Osteoblast (primary cell): ENCODE results near the gene GOSR1. TPM values are rescaled to one million over a fixed set of nuclear protein-coding genes. Genes with fewer than 3 reads are reported as not detected.
A peak's percentile ranks its signal among the peaks of the same experiment; 100 is the strongest.

Source experiments
- DNase-seq: peaks from one replicate; pipeline ENCODE4 v3.0.0; 2011; ENCODE audit warnings: low spot score, mixed read lengths; ENCODE audit not compliant: insufficient read length; ENCODE audit errors: missing footprints
- H2AFZ ChIP-seq: 2 replicates; pipeline ENCODE4 v1.6.0; 2011; ENCODE audit warnings: mild to moderate bottlenecking, low read length
- H3K27ac ChIP-seq: 2 replicates; pipeline ENCODE4 v1.5.1; 2011; ENCODE audit warnings: mild to moderate bottlenecking, low read depth, low read length, moderate library complexity
- H3K27me3 ChIP-seq: 2 replicates; pipeline ENCODE4 v1.6.0; 2012; ENCODE audit warnings: mild to moderate bottlenecking, control low read depth, inconsistent platforms, low read length, moderate library complexity; ENCODE audit not compliant: insufficient read depth
- H3K36me3 ChIP-seq: 2 replicates; pipeline ENCODE4 v1.5.1; 2011; ENCODE audit warnings: mild to moderate bottlenecking, low read length, control low read depth, moderate library complexity; ENCODE audit not compliant: insufficient read depth
- H3K4me1 ChIP-seq: 2 replicates; pipeline ENCODE4 v1.5.1; 2011; ENCODE audit warnings: mild to moderate bottlenecking, low read length, control low read depth, moderate library complexity; ENCODE audit not compliant: insufficient read depth
- H3K4me2 ChIP-seq: 2 replicates; pipeline ENCODE4 v1.6.0; 2011; ENCODE audit warnings: mild to moderate bottlenecking, low read length; ENCODE audit not compliant: insufficient read depth
- H3K4me3 ChIP-seq: fragments of 200-600 bp; sonication (generic); 3 replicates; pipeline ENCODE4 v1.5.1; 2012; ENCODE audit warnings: mild to moderate bottlenecking, low read length, inconsistent platforms; ENCODE audit not compliant: insufficient read depth
- H3K79me2 ChIP-seq: 2 replicates; pipeline ENCODE4 v1.6.0; 2012; ENCODE audit warnings: mild to moderate bottlenecking, low read length, control low read depth, inconsistent platforms; ENCODE audit not compliant: insufficient read depth
- H3K9me3 ChIP-seq: 2 replicates; pipeline ENCODE4 v1.5.1; 2011; ENCODE audit warnings: low read depth, low read length, control low read depth
- H4K20me1 ChIP-seq: 2 replicates; pipeline ENCODE4 v1.6.0; 2012; ENCODE audit warnings: mild to moderate bottlenecking, low read length, control low read depth; ENCODE audit not compliant: insufficient read depth
- total RNA-seq: library from RNA; depleted of rRNA; stranded (reverse); fragments of >200 nt; gene quantifications from 2 replicates; pipeline ENCODE4 v1.2.3, GENCODE V29; 2012
- TF ChIP-seq, protein P1 (sequence below): IDR thresholded peaks from 2 replicates; pipeline ENCODE4 v1.5.1; 2011; ENCODE audit warnings: mild to moderate bottlenecking, low read depth, low read length, moderate library complexity; ENCODE audit errors: extremely low read depth

The GOSR1 gene
- total RNA-seq, 1 donor = 29.3 TPM

DNA sequence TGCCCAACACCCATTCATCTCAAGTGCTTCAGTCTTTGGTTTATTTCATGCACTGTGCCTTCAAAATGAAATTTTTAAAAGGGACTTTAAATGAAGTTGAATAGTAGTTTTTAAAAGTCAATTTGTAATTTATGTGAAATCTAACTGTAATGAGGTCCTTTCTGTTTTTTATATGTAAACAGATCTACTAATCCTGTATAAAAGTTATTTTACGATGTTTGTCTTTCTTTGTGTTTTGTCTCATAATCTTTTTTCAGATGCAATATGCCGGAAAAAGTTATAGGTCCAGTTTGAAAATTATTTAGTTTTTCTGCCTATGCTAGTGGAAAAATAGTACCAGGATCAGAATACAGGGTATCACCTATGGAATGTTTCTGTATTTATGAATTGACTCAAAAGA is 8.7 kb upstream of the GOSR1 start:
- Histone ChIP-seq H3K9me3 (no peaks in the 10 kb centered on the region), H2AFZ (no peak overlapping the region), H3K27me3 (no peaks in the 10 kb centered on the region), H3K4me3 (no peak overlapping the region), H3K79me2 (no peaks in the 10 kb centered on the region), H3K36me3 (peaks cover 12% of the 10 kb centered on the region), H3K27ac (no peak overlapping the region), H4K20me1 (no peaks in the 10 kb centered on the region), H3K4me2 (no peak overlapping the region), H3K4me1 (no peaks in the 10 kb centered on the region)
- TF ChIP-seq, protein P1, sequence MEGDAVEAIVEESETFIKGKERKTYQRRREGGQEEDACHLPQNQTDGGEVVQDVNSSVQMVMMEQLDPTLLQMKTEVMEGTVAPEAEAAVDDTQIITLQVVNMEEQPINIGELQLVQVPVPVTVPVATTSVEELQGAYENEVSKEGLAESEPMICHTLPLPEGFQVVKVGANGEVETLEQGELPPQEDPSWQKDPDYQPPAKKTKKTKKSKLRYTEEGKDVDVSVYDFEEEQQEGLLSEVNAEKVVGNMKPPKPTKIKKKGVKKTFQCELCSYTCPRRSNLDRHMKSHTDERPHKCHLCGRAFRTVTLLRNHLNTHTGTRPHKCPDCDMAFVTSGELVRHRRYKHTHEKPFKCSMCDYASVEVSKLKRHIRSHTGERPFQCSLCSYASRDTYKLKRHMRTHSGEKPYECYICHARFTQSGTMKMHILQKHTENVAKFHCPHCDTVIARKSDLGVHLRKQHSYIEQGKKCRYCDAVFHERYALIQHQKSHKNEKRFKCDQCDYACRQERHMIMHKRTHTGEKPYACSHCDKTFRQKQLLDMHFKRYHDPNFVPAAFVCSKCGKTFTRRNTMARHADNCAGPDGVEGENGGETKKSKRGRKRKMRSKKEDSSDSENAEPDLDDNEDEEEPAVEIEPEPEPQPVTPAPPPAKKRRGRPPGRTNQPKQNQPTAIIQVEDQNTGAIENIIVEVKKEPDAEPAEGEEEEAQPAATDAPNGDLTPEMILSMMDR = no peak
- no peak for DNase-seq

DNA sequence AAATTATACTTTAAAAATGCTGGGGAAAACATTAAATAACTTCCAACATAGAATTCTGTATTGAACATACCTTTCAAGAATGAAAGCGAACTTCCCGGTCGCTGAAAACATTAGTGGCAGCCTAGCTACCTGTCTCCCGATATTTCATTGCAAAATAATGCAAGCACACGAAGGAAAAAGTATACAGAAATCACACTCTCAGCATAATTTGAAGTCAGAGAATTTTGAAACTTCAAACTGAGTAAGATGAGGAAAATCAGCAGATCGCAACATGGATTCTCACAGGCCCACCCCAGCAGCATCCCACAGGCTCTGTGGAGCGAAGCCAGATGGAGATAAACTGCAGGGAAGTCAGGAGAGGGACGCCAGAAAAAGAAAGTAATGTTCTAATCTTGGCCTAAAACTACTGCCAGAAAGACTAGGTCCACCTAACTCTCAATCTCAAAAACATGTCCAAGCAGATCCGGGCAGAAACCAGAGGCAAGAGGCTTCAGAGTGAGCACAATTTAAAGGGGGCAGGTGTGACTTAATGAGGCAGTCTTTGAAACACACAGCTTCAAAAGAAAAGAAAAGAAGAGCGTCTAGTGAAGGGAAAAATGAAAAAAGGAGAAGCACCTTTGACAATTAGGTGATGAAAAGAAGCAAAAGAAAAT is 4.8 kb upstream of the GOSR1 start:
- DNase-seq = peak; percentile 31
- Histone ChIP-seq H3K4me3 (peak overlapping the region; percentile 25), H3K36me3 (no peaks in the 10 kb centered on the region), H2AFZ (peak overlapping the region; percentile 69), H3K27me3 (no peaks in the 10 kb centered on the region), H3K4me1 (peaks cover 3% of the 10 kb centered on the region), H4K20me1 (no peaks in the 10 kb centered on the region), H3K79me2 (peaks cover 2% of the 10 kb centered on the region), H3K9me3 (no peaks in the 10 kb centered on the region), H3K27ac (no peak overlapping the region), H3K4me2 (peak overlapping the region; percentile 61)
- TF ChIP-seq, protein P1 = no peak

DNA sequence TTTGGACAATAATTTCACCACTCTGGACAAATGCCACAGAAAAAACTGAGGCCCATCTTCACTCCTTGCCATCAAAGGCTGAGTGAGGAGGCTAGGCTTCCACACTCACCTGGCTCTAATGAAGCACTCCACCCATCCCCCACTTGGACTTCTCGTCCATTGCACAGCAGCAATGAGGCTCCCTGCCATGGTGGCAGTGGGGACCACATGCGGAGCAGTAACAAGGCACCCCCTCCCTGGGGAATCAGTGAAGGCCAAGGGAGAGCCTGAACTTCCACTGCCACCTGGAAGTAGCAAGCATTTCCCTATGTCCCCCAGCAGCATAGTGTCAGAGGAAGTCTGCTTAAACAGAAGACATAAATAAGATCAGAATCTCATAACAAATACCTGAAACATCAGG is 2.0 kb upstream of the GOSR1 start:
- Histone ChIP-seq H3K4me3 (no peak overlapping the region), H3K79me2 (peaks cover 30% of the 10 kb centered on the region), H3K4me1 (peaks cover 8% of the 10 kb centered on the region), H2AFZ (no peak overlapping the region), H3K9me3 (no peaks in the 10 kb centered on the region), H3K36me3 (peaks cover 6% of the 10 kb centered on the region), H4K20me1 (no peaks in the 10 kb centered on the region), H3K4me2 (no peak overlapping the region), H3K27ac (no peak overlapping the region), H3K27me3 (no peaks in the 10 kb centered on the region)
- TF ChIP-seq, protein P1 = no peak
- no peak for DNase-seq

DNA sequence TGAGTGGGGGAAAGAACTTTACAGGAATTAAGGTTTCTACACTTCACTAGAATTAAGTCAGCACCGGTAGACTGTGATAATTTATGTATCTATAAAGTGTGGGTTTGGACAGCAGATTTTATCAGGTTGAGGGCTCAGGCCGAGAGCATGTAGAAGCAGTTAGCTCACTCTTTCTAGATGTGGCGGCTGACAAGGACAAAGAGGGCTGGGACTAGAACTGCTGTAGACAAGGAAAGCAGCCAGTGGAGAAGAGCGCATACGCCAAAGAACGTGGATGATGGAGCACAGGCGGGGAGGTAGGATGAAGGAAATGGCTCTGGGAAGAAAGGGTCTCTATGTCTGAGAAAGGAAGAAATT is 504 bp upstream of the GOSR1 start:
- TF ChIP-seq, protein P1 = no peak
- Histone ChIP-seq H3K4me2 (peak overlapping the region; percentile 88), H3K4me3 (peak overlapping the region; percentile 86), H3K79me2 (peaks cover 43% of the 10 kb centered on the region), H3K9me3 (no peaks in the 10 kb centered on the region), H2AFZ (peak overlapping the region; percentile 98), H3K27me3 (no peaks in the 10 kb centered on the region), H3K36me3 (peaks cover 21% of the 10 kb centered on the region), H3K4me1 (peaks cover 8% of the 10 kb centered on the region), H3K27ac (peak overlapping the region; percentile 96), H4K20me1 (no peaks in the 10 kb centered on the region)
- peak; percentile 49 for DNase-seq
